Chondrocyte (in vitro differentiated cells): ENCODE results near the gene KCNJ4. TPM values are rescaled to one million over a fixed set of nuclear protein-coding genes. Genes with fewer than 3 reads are reported as not detected.

Experiments
- DNase-seq: peaks from one replicate; pipeline ENCODE4 v3.0.0; 2021; ENCODE audit warnings: mixed read lengths, low spot score
- H3K27ac Mint-ChIP-seq: one replicate; pipeline ENCODE4 v1.8.0; 2021; ENCODE audit warnings: mild to moderate bottlenecking, moderate library complexity, mixed read lengths; ENCODE audit not compliant: unreplicated experiment
- H3K27me3 Mint-ChIP-seq: 2 replicates; pipeline ENCODE4 v1.8.0; 2021; ENCODE audit warnings: low read depth, mixed read lengths
- H3K36me3 Mint-ChIP-seq: 2 replicates; pipeline ENCODE4 v1.8.0; 2021; ENCODE audit warnings: low read depth, mixed read lengths
- H3K4me1 Mint-ChIP-seq: 2 replicates; pipeline ENCODE4 v1.8.0; 2021; ENCODE audit warnings: low read depth, mild to moderate bottlenecking, mixed read lengths
- H3K4me3 Mint-ChIP-seq: one replicate; pipeline ENCODE4 v1.8.0; 2021; ENCODE audit warnings: mild to moderate bottlenecking, moderate library complexity, mixed read lengths; ENCODE audit not compliant: unreplicated experiment
- H3K9me3 Mint-ChIP-seq: 2 replicates; pipeline ENCODE4 v1.8.0; 2021; ENCODE audit warnings: low read depth, mixed read lengths
- total RNA-seq: library from RNA; stranded (reverse); gene quantifications from 3 replicates; pipeline ENCODE4 v1.2.1, GENCODE V29; 2021
- TF ChIP-seq, protein P1 (sequence below): fragments of 200-600 bp; sonication (generic); IDR thresholded peaks from 2 replicates; pipeline ENCODE4 v1.5.0; 2021; ENCODE audit warnings: antibody characterized with exemption, mild to moderate bottlenecking, moderate library complexity

KCNJ4 gene
- total RNA-seq, 1 donor from 2014 or later = 0.27 TPM

DNA sequence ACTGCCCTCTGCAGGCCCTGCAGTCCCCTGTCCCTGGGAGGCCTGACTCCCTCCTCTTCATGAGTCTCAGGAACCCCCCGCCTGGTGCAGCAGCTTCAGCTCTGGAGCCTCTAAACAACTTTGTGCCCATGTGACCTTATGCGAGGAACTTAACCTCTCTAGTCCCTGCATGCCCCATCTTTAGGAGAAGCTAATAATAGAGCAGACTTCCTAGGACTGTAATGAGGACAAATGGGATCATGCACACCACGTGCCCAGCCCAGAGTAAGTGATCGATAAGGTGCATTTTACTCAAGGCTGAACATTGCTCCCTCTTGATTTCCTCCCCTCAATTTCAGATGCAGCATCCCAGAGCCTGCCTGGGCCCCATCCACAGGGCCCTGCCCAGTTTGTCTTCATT lies 19.0 kb downstream of the KCNJ4 start:
- TF ChIP-seq, protein P1, sequence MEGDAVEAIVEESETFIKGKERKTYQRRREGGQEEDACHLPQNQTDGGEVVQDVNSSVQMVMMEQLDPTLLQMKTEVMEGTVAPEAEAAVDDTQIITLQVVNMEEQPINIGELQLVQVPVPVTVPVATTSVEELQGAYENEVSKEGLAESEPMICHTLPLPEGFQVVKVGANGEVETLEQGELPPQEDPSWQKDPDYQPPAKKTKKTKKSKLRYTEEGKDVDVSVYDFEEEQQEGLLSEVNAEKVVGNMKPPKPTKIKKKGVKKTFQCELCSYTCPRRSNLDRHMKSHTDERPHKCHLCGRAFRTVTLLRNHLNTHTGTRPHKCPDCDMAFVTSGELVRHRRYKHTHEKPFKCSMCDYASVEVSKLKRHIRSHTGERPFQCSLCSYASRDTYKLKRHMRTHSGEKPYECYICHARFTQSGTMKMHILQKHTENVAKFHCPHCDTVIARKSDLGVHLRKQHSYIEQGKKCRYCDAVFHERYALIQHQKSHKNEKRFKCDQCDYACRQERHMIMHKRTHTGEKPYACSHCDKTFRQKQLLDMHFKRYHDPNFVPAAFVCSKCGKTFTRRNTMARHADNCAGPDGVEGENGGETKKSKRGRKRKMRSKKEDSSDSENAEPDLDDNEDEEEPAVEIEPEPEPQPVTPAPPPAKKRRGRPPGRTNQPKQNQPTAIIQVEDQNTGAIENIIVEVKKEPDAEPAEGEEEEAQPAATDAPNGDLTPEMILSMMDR = no peak

DNA sequence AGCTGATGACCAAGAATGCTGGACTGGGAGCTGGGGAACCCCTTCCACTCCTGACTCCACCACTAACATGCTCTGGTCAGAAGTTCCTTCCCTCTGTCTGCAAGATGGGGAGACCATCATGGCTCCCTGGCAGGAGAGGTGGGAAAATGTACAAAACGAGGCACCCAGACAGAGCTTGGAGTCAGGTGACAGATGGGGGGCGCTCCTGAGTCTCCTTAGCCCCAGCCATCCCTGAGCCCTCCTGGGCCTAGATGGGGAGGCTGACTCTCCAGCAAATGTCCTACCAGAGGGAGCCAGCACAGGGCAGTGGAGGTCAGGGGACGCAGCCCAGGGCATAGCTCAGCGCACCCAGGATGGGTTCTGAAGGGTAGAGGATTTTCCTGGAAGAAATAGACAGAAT lies 20.0 kb downstream of the KCNJ4 start:
- Mint-ChIP-seq H3K27me3 (no peaks in the 10 kb centered on the region), H3K9me3 (no peaks in the 10 kb centered on the region), H3K27ac (no peak overlapping the region), H3K4me3 (no peak overlapping the region), H3K4me1 (no peaks in the 10 kb centered on the region), H3K36me3 (no peaks in the 10 kb centered on the region)
- TF ChIP-seq, protein P1 = peak; percentile 13
- DNase-seq = no peak

More for the DNA sequence above, 19.0 kb downstream of the KCNJ4 start:
- peaks cover 8% of the 10 kb centered on the region for H3K27me3 Mint-ChIP-seq
- no peaks in the 10 kb centered on the region for H3K9me3 Mint-ChIP-seq
- no peak overlapping the region for H3K4me3 Mint-ChIP-seq
- no peaks in the 10 kb centered on the region for H3K4me1 Mint-ChIP-seq
- H3K27ac Mint-ChIP-seq = no peak overlapping the region
- no peak for DNase-seq
- peaks cover 2% of the 10 kb centered on the region for H3K36me3 Mint-ChIP-seq

DNA sequence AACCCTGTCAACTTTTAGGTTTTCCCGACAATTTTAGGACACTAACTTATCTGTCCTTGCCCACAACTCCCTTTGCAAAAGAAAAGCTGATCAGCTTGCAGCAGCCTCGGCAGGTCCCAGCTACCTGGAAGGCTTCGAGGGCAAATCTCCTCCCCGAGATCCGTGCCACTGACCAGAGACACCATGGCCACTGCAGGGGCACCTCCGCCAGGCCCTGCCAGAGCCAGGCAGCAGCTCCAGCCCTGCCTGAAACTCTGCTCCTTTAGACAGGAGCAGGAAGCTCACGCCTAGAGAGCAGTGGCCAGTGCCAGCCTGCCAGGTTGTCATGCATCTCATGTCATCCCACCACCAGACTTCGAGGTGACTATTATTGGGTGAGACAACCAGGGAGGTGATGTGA lies 21.1 kb downstream of the KCNJ4 start:
- Mint-ChIP-seq H3K9me3 (no peaks in the 10 kb centered on the region), H3K36me3 (no peaks in the 10 kb centered on the region), H3K4me3 (no peak overlapping the region), H3K27ac (no peak overlapping the region), H3K27me3 (no peaks in the 10 kb centered on the region), H3K4me1 (no peaks in the 10 kb centered on the region)
- no peak for DNase-seq
- TF ChIP-seq, protein P1 = no peak

DNA sequence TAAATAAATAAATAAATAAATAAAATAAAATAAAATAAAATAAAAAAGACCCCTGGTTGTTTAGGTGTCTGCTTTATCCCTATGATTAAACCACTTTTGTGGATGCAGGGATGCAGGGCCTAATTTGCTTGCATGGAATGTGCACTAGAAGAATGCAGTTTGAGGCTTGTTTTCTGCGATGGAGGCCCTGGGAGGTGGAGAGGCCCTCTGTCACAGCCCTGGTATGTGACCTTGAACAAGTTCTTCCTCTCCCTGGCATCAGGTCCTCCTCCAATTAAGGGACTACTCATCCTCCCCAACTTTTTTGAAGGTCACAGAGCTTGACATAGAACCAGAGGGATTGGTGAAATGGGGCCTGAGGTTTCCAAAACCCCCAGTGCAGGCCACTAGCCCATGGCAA lies 22.7 kb downstream of the KCNJ4 start:
- Mint-ChIP-seq H3K27ac (no peak overlapping the region), H3K4me3 (no peak overlapping the region), H3K9me3 (no peaks in the 10 kb centered on the region), H3K27me3 (no peaks in the 10 kb centered on the region), H3K4me1 (no peaks in the 10 kb centered on the region), H3K36me3 (no peaks in the 10 kb centered on the region)
- TF ChIP-seq, protein P1 = no peak
- no peak for DNase-seq

DNA sequence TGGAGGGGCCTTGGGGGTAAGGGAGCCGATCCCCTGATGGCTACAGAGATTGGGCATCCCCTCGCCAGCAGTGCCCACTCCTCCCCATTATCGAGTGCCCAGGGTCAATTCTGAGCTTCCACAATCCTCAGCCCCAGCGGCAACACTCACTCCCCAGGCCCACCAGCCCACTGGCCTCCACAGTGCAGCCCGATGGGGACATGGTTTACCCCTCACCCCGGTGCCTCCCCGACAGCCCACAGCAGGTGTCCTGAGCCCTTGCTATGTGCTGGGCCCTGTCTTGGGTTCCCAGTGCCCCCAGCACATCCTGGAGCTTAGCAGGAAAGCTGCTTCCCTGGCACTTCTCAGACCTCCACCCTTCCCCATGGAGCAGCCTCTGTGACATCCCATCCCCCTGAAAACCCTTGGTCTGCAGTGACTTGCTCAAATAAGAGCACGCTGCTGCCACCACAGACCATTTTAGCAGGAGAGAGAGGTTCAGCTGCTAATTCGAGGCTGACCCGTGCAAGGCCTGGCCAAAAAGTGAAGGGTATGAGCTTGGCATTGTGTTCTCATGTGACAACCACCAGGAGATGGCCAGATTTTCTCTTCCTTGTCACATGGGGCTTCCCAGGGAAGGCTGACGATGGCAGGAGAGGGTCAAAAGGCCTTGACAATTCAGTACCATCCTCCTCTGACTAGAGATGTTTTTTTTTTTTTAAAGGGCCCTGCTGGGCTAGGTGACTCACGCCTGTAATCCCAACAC lies 23.6 kb downstream of the KCNJ4 start:
- no peak for DNase-seq
- no peaks in the 10 kb centered on the region for H3K4me1 Mint-ChIP-seq
- no peak overlapping the region for H3K27ac Mint-ChIP-seq
- H3K4me3 Mint-ChIP-seq = no peak overlapping the region
- TF ChIP-seq, protein P1 = no peak
- H3K36me3 Mint-ChIP-seq = no peaks in the 10 kb centered on the region
- H3K27me3 Mint-ChIP-seq = no peaks in the 10 kb centered on the region
- no peaks in the 10 kb centered on the region for H3K9me3 Mint-ChIP-seq
